NB4 (cell line): ENCODE results near the gene COL5A1.

Experiments used
- DNase-seq: peaks from one replicate; pipeline ENCODE4 v3.0.0; 2010; ENCODE audit warnings: low read depth
- H3K4me3 ChIP-seq: one replicate; pipeline ENCODE4 v1.5.1; 2011; ENCODE audit warnings: mild to moderate bottlenecking, low read depth, low read length, moderate library complexity
- CTCF ChIP-seq: IDR thresholded peaks from one replicate; pipeline ENCODE4 v1.5.1; 2012; ENCODE audit warnings: low read depth, low read length
- MAX ChIP-seq: IDR thresholded peaks from 2 replicates; pipeline ENCODE4 v1.6.1; 2011; ENCODE audit warnings: low read depth, low read length
- MYC ChIP-seq: IDR thresholded peaks from 2 replicates; pipeline ENCODE4 v1.6.1; 2011; ENCODE audit warnings: low read depth, low read length
- POLR2A ChIP-seq: IDR thresholded peaks from 2 replicates; pipeline ENCODE4 v1.6.1; 2011; ENCODE audit warnings: mild to moderate bottlenecking; ENCODE audit not compliant: insufficient read length; ENCODE audit errors: extremely low read depth

The COL5A1 gene

GRCh38 chr9:134733480-134734232 lies 92.1 kb downstream of the COL5A1 start:
- TF ChIP-seq MYC, result no peak
- no peak for TF ChIP-seq MAX
- TF ChIP-seq CTCF, result no peak
- no peak for TF ChIP-seq POLR2A
- no peak overlapping the region for H3K4me3 ChIP-seq
- DNase-seq, result no peak

- TF ChIP-seq MYC, result no peak
- TF ChIP-seq CTCF, result no peak
- no peak for TF ChIP-seq MAX
- no peak for TF ChIP-seq POLR2A
- DNase-seq, result no peak
- H3K4me3 ChIP-seq, result no peak overlapping the region
Measured at GRCh38 chr9:134734270-134734669, 92.7 kb downstream of the COL5A1 start.

- no peak overlapping the region for H3K4me3 ChIP-seq
- DNase-seq, result no peak
- TF ChIP-seq MAX, result no peak
- no peak for TF ChIP-seq POLR2A
Measured at GRCh38 chr9:134735441-134736175, 94.0 kb downstream of the COL5A1 start.

GRCh38 chr9:134736791-134737497 lies 95.3 kb downstream of the COL5A1 start:
- H3K4me3 ChIP-seq, result no peak overlapping the region
- TF ChIP-seq MYC (no peak), MAX (no peak), CTCF (no peak), POLR2A (no peak)
- no peak for DNase-seq

- H3K4me3 ChIP-seq, result no peak overlapping the region
- TF ChIP-seq MYC (no peak), MAX (no peak), CTCF (no peak)
- DNase-seq, result no peak
Measured at GRCh38 chr9:134737842-134738580, 96.4 kb downstream of the COL5A1 start.
